H4 (cell line): Measurements from ENCODE around the gene MYEOV. TPM values are rescaled to one million over a fixed set of nuclear protein-coding genes. Genes with fewer than 3 reads are reported as not detected.

ENCODE experiments used
- DNase-seq: peaks from one replicate; pipeline ENCODE4 v3.0.0-alpha.2; 2015; ENCODE audit warnings: low spot score
- total RNA-seq: library from RNA; depleted of rRNA; stranded (reverse); fragments of >200 nt; shearing (Covaris generic); gene quantifications from 2 replicates; pipeline ENCODE4 v1.2.3, GENCODE V29; 2014; rRNA removed

MYEOV gene
- total RNA-seq, 1 experiment from 2014 or later = 2.2 TPM

- DNase-seq = no peak
These were observed 46.1 kb downstream of the MYEOV start for GRCh38 chr11:69339983-69340565.

DNA sequence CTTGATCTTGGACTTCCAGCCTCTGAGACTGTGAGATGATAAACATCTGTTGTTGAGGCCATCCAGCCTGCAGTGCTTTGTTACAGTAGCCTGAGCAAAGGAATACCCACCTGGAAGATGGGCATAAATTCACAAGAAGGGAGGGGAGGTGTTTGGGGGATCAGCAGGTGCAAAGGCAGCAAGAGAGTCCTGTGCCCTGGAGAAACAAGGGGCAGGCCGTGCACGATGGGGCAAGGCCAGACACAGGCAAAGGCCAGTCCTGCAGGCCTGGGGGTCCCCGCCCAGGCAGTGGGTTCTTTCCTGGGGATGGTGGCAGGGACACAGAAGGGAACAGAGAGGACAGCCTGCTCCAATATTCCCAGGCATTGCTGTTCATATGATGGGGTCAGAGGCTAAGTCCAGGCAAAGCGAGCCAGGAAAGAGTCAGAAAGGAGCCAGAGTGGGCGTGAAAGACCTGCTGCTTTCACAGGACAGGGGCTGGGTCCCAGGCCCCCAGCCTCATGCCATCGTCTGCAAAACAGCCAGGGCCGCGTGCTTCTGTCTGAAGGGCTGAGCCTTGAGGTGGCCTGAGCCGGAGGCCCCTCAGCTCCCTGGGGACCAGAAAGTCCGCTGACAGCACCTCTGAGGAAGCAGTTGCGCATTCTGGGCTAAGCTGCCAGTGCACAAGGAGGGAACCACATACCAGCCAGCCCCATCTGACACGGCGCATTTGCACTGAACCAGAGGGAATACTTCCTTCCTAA, 48.8 kb downstream of the MYEOV start:
- DNase-seq = no peak

DNA sequence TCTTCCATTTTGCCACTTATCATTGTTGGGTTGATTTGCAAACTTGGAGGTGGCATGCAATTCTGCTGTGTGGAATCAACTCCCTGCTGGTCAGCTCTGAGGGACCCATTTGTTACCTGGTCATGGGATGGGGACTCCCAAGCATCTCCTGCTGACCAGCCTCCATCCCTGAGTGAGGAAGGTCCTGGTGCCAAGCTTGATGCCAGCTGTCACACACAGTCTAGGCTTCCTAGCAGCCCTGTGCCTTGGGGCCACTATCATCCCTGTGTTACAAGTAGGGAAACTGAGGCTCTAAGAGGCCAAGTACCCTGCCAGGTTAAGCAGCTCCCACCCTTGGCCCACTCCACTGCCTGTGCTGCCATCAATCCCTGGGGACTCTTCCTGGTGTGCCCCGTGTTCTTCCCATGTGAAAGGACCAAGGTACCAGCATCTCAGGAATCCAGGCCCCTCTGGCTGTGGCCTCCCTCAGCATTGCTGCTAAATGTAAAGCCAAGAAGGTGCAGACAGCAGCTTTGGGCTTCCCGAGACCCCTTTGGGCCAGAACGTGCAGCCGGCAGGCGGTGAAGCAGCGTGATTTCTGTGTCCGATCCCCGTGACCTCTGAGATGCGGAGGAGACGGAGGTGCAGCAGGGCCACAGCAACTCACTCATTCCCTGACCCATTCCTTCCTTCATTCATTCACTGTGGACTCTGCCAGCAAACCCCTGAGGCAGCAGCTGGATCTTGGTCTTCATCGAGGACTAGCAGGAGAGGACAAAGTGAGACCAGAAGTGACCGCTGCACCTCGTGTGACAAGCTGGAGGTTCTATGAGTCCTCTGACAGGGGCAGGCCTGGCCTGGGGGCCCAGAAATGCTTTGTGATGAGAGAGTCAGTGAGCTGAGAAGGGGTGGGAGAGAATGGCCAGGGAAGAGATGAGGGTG, 49.7 kb downstream of the MYEOV start:
- no peak for DNase-seq

- DNase-seq = no peak
These were observed 50.7 kb downstream of the MYEOV start for GRCh38 chr11:69344570-69345145.

Other genes with a start within 250 kb of the MYEOV start
- gene TPCN2, start 245.2 kb upstream of the MYEOV start, total RNA-seq = 6.2 and 7.4 TPM in 2 replicates
- not detected in 2 replicates for gene SMIM38, start 138.2 kb upstream of the MYEOV start, total RNA-seq
- gene LINC01488, start 187.5 kb downstream of the MYEOV start, total RNA-seq = not detected in 2 replicates